ENCODE measurements around the gene DAPL1. TPM values are rescaled to one million over a fixed set of nuclear protein-coding genes. Genes with fewer than 3 reads are reported as not detected.

Gene DAPL1, protein sequence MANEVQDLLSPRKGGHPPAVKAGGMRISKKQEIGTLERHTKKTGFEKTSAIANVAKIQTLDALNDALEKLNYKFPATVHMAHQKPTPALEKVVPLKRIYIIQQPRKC
- total RNA-seq, result 1 to 10 TPM in 1 of 4 donors, not detected in 3; 3.0 TPM

DNA sequence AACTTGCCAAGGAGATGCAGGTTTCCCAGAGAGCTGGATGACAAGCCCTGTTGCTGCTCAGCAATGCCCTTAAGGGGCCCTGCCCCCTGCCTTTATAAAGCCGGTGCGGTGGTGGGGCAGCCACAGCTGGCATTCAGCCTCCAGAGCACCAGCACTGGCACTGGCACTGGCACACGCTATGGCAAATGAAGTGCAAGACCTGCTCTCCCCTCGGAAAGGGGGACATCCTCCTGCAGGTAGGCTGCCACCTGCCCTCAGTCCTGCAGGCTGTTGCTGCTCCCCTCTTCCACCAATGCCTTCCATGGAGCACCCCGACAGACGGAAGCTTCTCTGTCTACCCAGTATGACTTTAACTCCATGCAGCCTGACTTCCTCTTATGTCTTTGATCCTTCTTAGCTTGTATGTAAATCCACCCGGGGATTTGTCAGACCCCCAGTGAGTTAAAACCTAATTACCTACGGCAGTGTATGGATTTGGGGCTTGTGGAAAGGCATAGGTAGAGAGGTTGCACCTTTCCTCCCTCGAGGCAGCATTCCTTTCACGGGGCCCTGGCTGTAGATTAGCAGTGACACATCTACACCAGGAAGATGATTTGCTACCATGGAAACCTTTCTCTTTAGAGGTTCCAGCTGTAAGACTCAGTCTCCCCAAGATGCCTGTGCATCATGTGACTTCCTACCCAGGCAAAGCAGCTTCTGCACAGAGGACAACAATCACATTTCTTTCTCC is at the start of gene DAPL1:
DAPL1 (plus strand) TSS at position 123 of the 730 bp plus-strand sequence; CDS start at position 179, 56 bp downstream.
- no peak within 1 kb of the TSS for H3K4me3 ChIP-seq
- no peaks in the 10 kb centered on the region for H3K36me3 ChIP-seq
- no peak for TF ChIP-seq POLR2A (IDR thresholded peaks at IDR 0.05)
- no peak for TF ChIP-seq EP300 (IDR thresholded peaks at IDR 0.05)
- no peak for TF ChIP-seq POLR2AphosphoS5 (IDR thresholded peaks at IDR 0.05)
- TF ChIP-seq CTCF (IDR thresholded peaks at IDR 0.05), result no peak
- peaks cover 7% of the 10 kb centered on the region for H3K27me3 ChIP-seq
- no peak within 1 kb of the TSS for H3K27ac ChIP-seq
- no peaks in the 10 kb centered on the region for H3K4me1 ChIP-seq
- no peak for ATAC-seq
- WGBS, 2 donors (ENCODE audit: low coverage in 1 of 2), result 17 to 53% methylated on average over 3 to 8 of the region's 10 CpGs
- H3K9me3 ChIP-seq, result no peaks in the 10 kb centered on the region

GRCh38 chr2:158745866-158746382 is 49.2 kb upstream of the DAPL1 start:
- Histone ChIP-seq H3K9me3 (no peaks in the 10 kb centered on the region), H3K4me3 (no peak overlapping the region), H3K36me3 (no peaks in the 10 kb centered on the region), H3K4me1 (no peaks in the 10 kb centered on the region), H3K27me3 (peaks cover 49% of the 10 kb centered on the region), H3K27ac (no peak overlapping the region)
- ATAC-seq, result no peak
- 53% methylated on average over 3 of the region's 7 CpGs; no CpG with 5 or more reads in 1 of the 2 donors for WGBS, 2 donors (ENCODE audit: low coverage in 1 of 2)
- TF ChIP-seq EP300 (IDR thresholded peaks at IDR 0.05), result no peak
- TF ChIP-seq POLR2A (IDR thresholded peaks at IDR 0.05), result no peak
- TF ChIP-seq POLR2AphosphoS5 (IDR thresholded peaks at IDR 0.05), result no peak
- no peak for TF ChIP-seq CTCF (IDR thresholded peaks at IDR 0.05)

DNA sequence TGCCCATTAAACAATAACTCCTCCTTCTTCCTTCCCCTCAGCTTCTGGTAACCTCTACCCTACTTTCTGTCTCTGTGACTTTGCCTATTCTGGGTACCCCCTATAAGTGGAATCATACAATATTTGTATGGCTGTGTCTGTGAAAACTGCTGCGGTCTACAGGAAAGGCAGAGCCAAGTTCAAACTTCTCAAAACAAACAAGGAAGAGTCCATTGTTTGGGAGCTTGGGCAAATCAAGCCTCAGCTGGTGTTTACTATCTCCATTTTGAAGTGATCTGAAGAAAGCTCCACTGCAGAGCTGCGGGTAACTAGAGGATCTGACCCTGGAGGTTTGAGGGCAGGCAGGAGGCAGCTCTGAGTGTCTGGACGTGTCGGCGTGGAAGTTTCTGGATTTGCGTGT is 48.6 kb upstream of the DAPL1 start:
- H3K36me3 ChIP-seq, result no peaks in the 10 kb centered on the region
- H3K27me3 ChIP-seq, result peaks cover 49% of the 10 kb centered on the region
- no peaks in the 10 kb centered on the region for H3K9me3 ChIP-seq
- whole genome bisulfite sequencing, 2 donors (ENCODE audit: low coverage in 1 of 2), result 73% methylated on average over 5 of the region's 6 CpGs; no CpG with 5 or more reads in 1 of the 2 donors
- no peak overlapping the region for H3K27ac ChIP-seq
- no peaks in the 10 kb centered on the region for H3K4me1 ChIP-seq
- no peak for ATAC-seq
- no peak overlapping the region for H3K4me3 ChIP-seq
- TF ChIP-seq POLR2AphosphoS5 (IDR thresholded peaks at IDR 0.05) (no peak), EP300 (IDR thresholded peaks at IDR 0.05) (no peak), CTCF (IDR thresholded peaks at IDR 0.05) (no peak), POLR2A (IDR thresholded peaks at IDR 0.05) (no peak)

GRCh38 chr2:158747281-158747680 is 47.8 kb upstream of the DAPL1 start:
- Histone ChIP-seq H3K27ac (no peak overlapping the region), H3K27me3 (peaks cover 47% of the 10 kb centered on the region), H3K36me3 (no peaks in the 10 kb centered on the region), H3K4me3 (no peak overlapping the region), H3K4me1 (no peaks in the 10 kb centered on the region), H3K9me3 (no peaks in the 10 kb centered on the region)
- no peak for ATAC-seq
- WGBS, 2 donors (ENCODE audit: low coverage in 1 of 2), result 43 to 53% methylated on average over 2 of the region's 2 CpGs
- TF ChIP-seq EP300 (IDR thresholded peaks at IDR 0.05) (no peak), POLR2AphosphoS5 (IDR thresholded peaks at IDR 0.05) (no peak), POLR2A (IDR thresholded peaks at IDR 0.05) (no peak), CTCF (IDR thresholded peaks at IDR 0.05) (no peak)
